H1 (cell line): ENCODE data around the gene ZNF407. TPM values are rescaled to one million over a fixed set of nuclear protein-coding genes. Genes with fewer than 3 reads are reported as not detected.

Source experiments
- CTCF ChIA-PET: fragments of 300-600 bp; sonication (Branson Sonifier 250); formaldehyde crosslinking; loops from one replicate; lab custom pipeline; 2021; ENCODE audit not compliant: partially characterized antibody; lab: Charles Lee
- POLR2A ChIA-PET: fragments of 300-600 bp; sonication (Branson Sonifier 250); formaldehyde crosslinking; loops from one replicate; lab custom pipeline; 2021; ENCODE audit warnings: inconsistent platforms; ENCODE audit not compliant: partially characterized antibody; lab: Charles Lee
- DNase-seq, 2 experiments: peaks; one replicate each; pipeline versions ENCODE4 v3.0.0 to v3.0.0-alpha.2; 2010 to 2022; ENCODE audit warnings: low spot score in 2 of 2, low read depth in 1 of 2, mixed read lengths in 1 of 2
- FAIRE-seq: peaks from 2 replicates; lab custom pipeline; 2011; peaks lifted over from hg19 to GRCh38; lab: Jason Lieb, UNC
- H2AFZ ChIP-seq: 2 replicates; pipeline ENCODE4 v1.8.1; 2012; ENCODE audit warnings: low read length, inconsistent platforms
- H2AK5ac ChIP-seq: 2 replicates; pipeline ENCODE4 v1.6.1; 2013; ENCODE audit warnings: low read depth, low read length
- H2BK120ac ChIP-seq: replicated peaks from 2 replicates; pipeline ENCODE3; 2013; ENCODE audit warnings: low read depth, low read length, inconsistent platforms
- H2BK12ac ChIP-seq: 2 replicates; pipeline ENCODE4 v1.6.1; 2013; ENCODE audit warnings: low read depth, low read length
- H2BK15ac ChIP-seq: 2 replicates; pipeline ENCODE4 v1.6.1; 2013; ENCODE audit warnings: low read length
- H2BK20ac ChIP-seq: 2 replicates; pipeline ENCODE4 v1.6.1; 2013; ENCODE audit warnings: low read length
- H2BK5ac ChIP-seq: 2 replicates; pipeline ENCODE4 v1.6.1; 2013; ENCODE audit warnings: low read depth, low read length
- H3K14ac ChIP-seq: 2 replicates; pipeline ENCODE4 v1.6.1; 2013; ENCODE audit warnings: inconsistent platforms; ENCODE audit not compliant: insufficient read length
- H3K18ac ChIP-seq: 2 replicates; pipeline ENCODE4 v1.6.1; 2013; ENCODE audit warnings: low read length; ENCODE audit errors: extremely low read depth
- H3K23ac ChIP-seq: 2 replicates; pipeline ENCODE4 v1.6.1; 2013; ENCODE audit warnings: inconsistent platforms; ENCODE audit not compliant: insufficient read length
- H3K23me2 ChIP-seq: 2 replicates; pipeline ENCODE4 v1.6.1; 2013; ENCODE audit warnings: low read depth, low read length
- H3K27ac ChIP-seq: 2 replicates; pipeline ENCODE4 v1.6.1; 2011; ENCODE audit warnings: low read depth, low read length, inconsistent platforms
- H3K27me3 ChIP-seq, 4 experiments: replicated peaks in 1 of 4; 1 replicate in 1 of 4; 2 replicates in 3 of 4; pipeline versions ENCODE4 v1.6.1 to v1.8.1; 2011 to 2013; ENCODE audit warnings: low read length in 3 of 4, mild to moderate bottlenecking in 3 of 4, inconsistent platforms in 2 of 4, mixed read lengths in 2 of 4, moderate library complexity in 1 of 4; ENCODE audit not compliant: control insufficient read depth in 3 of 4, insufficient read depth in 3 of 4; ENCODE audit errors: extremely low read depth in 1 of 4
- H3K36me3 ChIP-seq, 4 experiments: 2 replicates each; pipeline versions ENCODE4 v1.6.1 to v1.8.1; 2011 to 2013; ENCODE audit warnings: mild to moderate bottlenecking in 4 of 4, low read length in 3 of 4, moderate library complexity in 2 of 4, control low read depth in 1 of 4, inconsistent platforms in 1 of 4; ENCODE audit not compliant: insufficient read depth in 4 of 4, control insufficient read depth in 2 of 4
- H3K4ac ChIP-seq: replicated peaks from 2 replicates; pipeline ENCODE3; 2013; ENCODE audit warnings: low read length, low read depth, mixed read lengths, inconsistent platforms; ENCODE audit not compliant: insufficient read length
- H3K4me1 ChIP-seq, 4 experiments: replicated peaks in 1 of 4; 1 replicate in 1 of 4; 2 replicates in 3 of 4; pipeline versions ENCODE4 v1.6.1 to v1.8.1; 2011 to 2013; ENCODE audit warnings: low read length in 3 of 4, inconsistent platforms in 2 of 4, mixed read lengths in 1 of 4; ENCODE audit not compliant: insufficient read depth in 4 of 4, control insufficient read depth in 3 of 4
- H3K4me2 ChIP-seq, 2 experiments: 2 replicates each; pipeline versions ENCODE4 v1.6.1 to v1.8.1; 2011 to 2013; ENCODE audit warnings: low read depth in 2 of 2, low read length in 2 of 2, control low read depth in 1 of 2, inconsistent platforms in 1 of 2, mild to moderate bottlenecking in 1 of 2; ENCODE audit not compliant: insufficient read depth in 1 of 2
- H3K4me3 ChIP-seq, 4 experiments: fragments of 200-600, 300-600 bp in 1 of 4; sonication (generic), shearing (Covaris generic), sonication (Bioruptor Twin) in 1 of 4; 2 replicates each; pipeline versions ENCODE4 v1.5.1 to v1.8.1; 2011 to 2016; ENCODE audit warnings: low read length in 4 of 4, low read depth in 3 of 4, control low read depth in 2 of 4, inconsistent platforms in 2 of 4, mild to moderate bottlenecking in 2 of 4, mixed read lengths in 1 of 4, moderate library complexity in 1 of 4; ENCODE audit not compliant: insufficient read depth in 2 of 4; ENCODE audit errors: extremely low read depth in 1 of 4
- H3K56ac ChIP-seq: replicated peaks from 2 replicates; pipeline ENCODE3; 2013; ENCODE audit warnings: low read depth, mild to moderate bottlenecking, mixed read lengths, low read length, inconsistent platforms; ENCODE audit not compliant: insufficient read length
- H3K79me1 ChIP-seq: 2 replicates; pipeline ENCODE4 v1.6.1; 2013; ENCODE audit warnings: low read depth, low read length, control low read depth
- H3K79me2 ChIP-seq, 2 experiments: 2 replicates each; pipeline versions ENCODE4 v1.6.1 to v1.8.1; 2012 to 2013; ENCODE audit warnings: low read length in 2 of 2, mild to moderate bottlenecking in 2 of 2, inconsistent platforms in 1 of 2; ENCODE audit not compliant: insufficient read depth in 2 of 2, control insufficient read depth in 1 of 2
- H3K9ac ChIP-seq, 4 experiments: replicated peaks in 1 of 4; 1 replicate in 1 of 4; 2 replicates in 3 of 4; pipeline versions ENCODE4 v1.6.1 to v1.8.1; 2011 to 2013; ENCODE audit warnings: low read depth in 3 of 4, low read length in 3 of 4, control low read depth in 2 of 4, mild to moderate bottlenecking in 2 of 4, moderate library complexity in 2 of 4, inconsistent platforms in 1 of 4; ENCODE audit errors: extremely low read depth in 1 of 4
- H3K9me3 ChIP-seq, 2 experiments: 2 replicates each; pipeline versions ENCODE4 v1.6.1 to v1.8.1; 2012 to 2013; ENCODE audit warnings: mild to moderate bottlenecking in 2 of 2, moderate library complexity in 2 of 2, control low read depth in 1 of 2, inconsistent platforms in 1 of 2, low read depth in 1 of 2, low read length in 1 of 2, mixed read lengths in 1 of 2; ENCODE audit not compliant: insufficient read depth in 2 of 2
- H4K20me1 ChIP-seq, 2 experiments: replicated peaks in 1 of 2; 2 replicates each; pipeline versions ENCODE3 to v1.8.1; 2011 to 2013; ENCODE audit warnings: inconsistent platforms in 2 of 2, low read length in 2 of 2, mild to moderate bottlenecking in 1 of 2; ENCODE audit not compliant: insufficient read depth in 2 of 2, control insufficient read depth in 1 of 2
- H4K5ac ChIP-seq: 2 replicates; pipeline ENCODE4 v1.6.1; 2013; ENCODE audit warnings: low read length, low read depth, mixed read lengths, inconsistent platforms; ENCODE audit not compliant: insufficient read length
- H4K8ac ChIP-seq: 2 replicates; pipeline ENCODE4 v1.8.0; 2013; ENCODE audit warnings: mild to moderate bottlenecking, moderate library complexity, low read length, inconsistent platforms; ENCODE audit not compliant: insufficient read depth; ENCODE audit errors: extremely low read depth
- H4K91ac ChIP-seq: replicated peaks from 2 replicates; pipeline ENCODE3; 2013; ENCODE audit warnings: low read length, mixed read lengths, inconsistent platforms; ENCODE audit not compliant: insufficient read length
- ASH2L ChIP-seq: fragments of 200-600, 300-600 bp; sonication (generic); IDR thresholded peaks from one replicate; pipeline ENCODE4 v1.7.1; 2017; ENCODE audit warnings: low read length
- ATF2 ChIP-seq: IDR thresholded peaks from 2 replicates; pipeline ENCODE4 v1.6.1; 2012; ENCODE audit warnings: low read length, inconsistent platforms
- ATF3 ChIP-seq: IDR thresholded peaks from 2 replicates; pipeline ENCODE4 v1.6.1; 2011; ENCODE audit warnings: low read depth, mild to moderate bottlenecking, low read length; ENCODE audit not compliant: insufficient read depth
- CHD1 ChIP-seq: IDR thresholded peaks from 2 replicates; pipeline ENCODE4 v1.6.1; 2012; ENCODE audit warnings: low read depth, low read length, improper control_type of control experiment
- E2F6 ChIP-seq: IDR thresholded peaks from 2 replicates; pipeline ENCODE4 v1.6.1; 2012; ENCODE audit warnings: inconsistent platforms
- EZH2 ChIP-seq: fragments of 200-600 bp; sonication (generic); IDR thresholded peaks from 2 replicates; pipeline ENCODE4 v1.7.1; 2012; ENCODE audit warnings: low read depth, mild to moderate bottlenecking, moderate library complexity, low read length, inconsistent platforms; ENCODE audit not compliant: severe bottlenecking
- GABPA ChIP-seq: IDR thresholded peaks from 2 replicates; pipeline ENCODE4 v1.6.1; 2011; ENCODE audit warnings: mild to moderate bottlenecking, low read length, moderate library complexity, borderline replicate concordance; ENCODE audit not compliant: insufficient read depth
- KDM5A ChIP-seq: fragments of 200-600 bp; IDR thresholded peaks from 2 replicates; pipeline ENCODE4 v1.7.1; 2012; ENCODE audit warnings: mild to moderate bottlenecking, low read length, inconsistent platforms, mixed read lengths
- MAX ChIP-seq: IDR thresholded peaks from 2 replicates; pipeline ENCODE4 v1.6.1; 2012; ENCODE audit warnings: inconsistent platforms
- POU5F1 ChIP-seq: IDR thresholded peaks from 2 replicates; pipeline ENCODE4 v1.6.1; 2011; ENCODE audit warnings: low read depth, mild to moderate bottlenecking, low read length, moderate library complexity
- RBBP5 ChIP-seq: IDR thresholded peaks from 2 replicates; pipeline ENCODE4 v1.7.1; 2012; ENCODE audit warnings: low read depth, mild to moderate bottlenecking, inconsistent platforms, low read length, moderate library complexity, borderline replicate concordance
- SRF ChIP-seq: IDR thresholded peaks from 2 replicates; pipeline ENCODE4 v1.6.1; 2011; ENCODE audit warnings: mild to moderate bottlenecking, low read depth, low read length, moderate library complexity
- polyA plus RNA-seq, 7 experiments: library from polyadenylated mRNA; depleted of rRNA in 3 of 7; stranded (reverse) in 5 of 7; unstranded in 2 of 7; fragments of >200 nt in 5 of 7; fragments of 200-250 nt in 2 of 7; gene quantifications; 1 replicate in 5 of 7; 2 replicates in 1 of 7; 4 replicates in 1 of 7; pipeline versions ENCODE4 v1.2.1 to v1.2.3, GENCODE V29; 2011 to 2013; ENCODE audit warnings: missing spikeins in 2 of 7, mixed read lengths in 2 of 7
- total RNA-seq: library from RNA; stranded (reverse); fragmentation: NEBNext Ultra II Directional; extraction: Animal tissue kit (Norgen Biotek cat#: 25700); gene quantifications from 2 replicates; pipeline ENCODE4 v1.2.1, GENCODE V29; 2021

Gene ZNF407
- total and polyA plus RNA-seq, 2 of the 8 experiments (the other 6 are each of a cell fraction or from before 2014, with no cell fraction given), result 1.5 to 6.8 TPM

GRCh38 chr18:74644713-74645112, 47.0 kb downstream of the ZNF407 start:
- no peak overlapping the region for H3K4ac ChIP-seq
- no peak overlapping the region for H3K18ac ChIP-seq
- H3K4me2 ChIP-seq, result no peak overlapping the region
- no peak overlapping the region for H3K9ac ChIP-seq
- no peak overlapping the region for H3K14ac ChIP-seq
- H2BK120ac ChIP-seq, result no peak overlapping the region
- POLR2A ChIA-PET, result no interaction called here
- H3K36me3 ChIP-seq, result no peaks in the 10 kb centered on the region
- H2AK5ac ChIP-seq, result no peak overlapping the region
- H3K4me3 ChIP-seq, result no peak overlapping the region
- H3K9me3 ChIP-seq, result no peaks in the 10 kb centered on the region
- no peaks in the 10 kb centered on the region for H4K20me1 ChIP-seq
- no peaks in the 10 kb centered on the region for H3K79me2 ChIP-seq
- no peak overlapping the region for H2BK12ac ChIP-seq
- no peak overlapping the region for H4K5ac ChIP-seq
- H3K23ac ChIP-seq, result no peak overlapping the region
- no peak overlapping the region for H2AFZ ChIP-seq
- CTCF ChIA-PET, result no interaction called here
- H2BK5ac ChIP-seq, result no peak overlapping the region
- H4K91ac ChIP-seq, result no peak overlapping the region
- no peaks in the 10 kb centered on the region for H3K23me2 ChIP-seq
- H3K27me3 ChIP-seq, result no peaks in the 10 kb centered on the region
- H2BK15ac ChIP-seq, result no peak overlapping the region
- H3K27ac ChIP-seq, result no peak overlapping the region
- H3K79me1 ChIP-seq, result no peaks in the 10 kb centered on the region
- H4K8ac ChIP-seq, result no peak overlapping the region
- H2BK20ac ChIP-seq, result no peak overlapping the region
- FAIRE-seq, result no peak
- H3K4me1 ChIP-seq, result peaks cover 0 to 9% (median 2%) of the 10 kb centered on the region in 4 experiments; a peak in 3 of 7 replicates
- DNase-seq, result no peak
- H3K56ac ChIP-seq, result no peak overlapping the region
- no peak for TF ChIP-seq RBBP5
- TF ChIP-seq MAX, result no peak
- TF ChIP-seq GABPA, result no peak
- TF ChIP-seq KDM5A, result no peak
- no peak for TF ChIP-seq POU5F1
- no peak for TF ChIP-seq ASH2L
- TF ChIP-seq CHD1, result no peak
- TF ChIP-seq EZH2, result no peak
- TF ChIP-seq E2F6, result no peak
- TF ChIP-seq ATF3, result no peak
- TF ChIP-seq SRF, result no peak
- TF ChIP-seq ATF2, result no peak
